HL-60 (cell line): ENCODE data around the gene CCDC116.

Experiments
- CTCF ChIP-seq: IDR thresholded peaks from one replicate; pipeline ENCODE4 v1.5.1; 2011; ENCODE audit warnings: low read length, control low read depth, inconsistent platforms; ENCODE audit not compliant: insufficient read depth
- REST ChIP-seq: IDR thresholded peaks from 2 replicates; pipeline ENCODE4 v1.6.1; 2012; ENCODE audit warnings: low read depth; ENCODE audit not compliant: insufficient replicate concordance

- TF ChIP-seq REST (no peak), CTCF (no peak)
Measured at GRCh38 chr22:21650823-21651520, 18.4 kb downstream of the CCDC116 start.
